ENCODE measurements around the gene ZRANB1.
"Not testable (repeated sequence)": the region's sequence is repeated elsewhere in the genome, so short reads cannot be mapped to it uniquely, and the experiment has no call there.

The ZRANB1 gene

GRCh38 chr10:124967255-124967654 is 25.3 kb downstream of the ZRANB1 start:
- no peak for DNase-seq

- no peak for DNase-seq
These were observed 29.4 kb downstream of the ZRANB1 start for GRCh38 chr10:124971276-124971675.

GRCh38 chr10:124972637-124973036 is 30.7 kb downstream of the ZRANB1 start:
- DNase-seq, result no peak

GRCh38 chr10:124974131-124974530 is 32.2 kb downstream of the ZRANB1 start:
- no peak for DNase-seq

- DNase-seq, result no peak
These were observed 34.1 kb downstream of the ZRANB1 start for GRCh38 chr10:124975977-124976514.

GRCh38 chr10:124977161-124977560 is 35.2 kb downstream of the ZRANB1 start:
- DNase-seq, result no peak

GRCh38 chr10:124977648-124978375 is 35.9 kb downstream of the ZRANB1 start:
- no peak for DNase-seq

GRCh38 chr10:124978376-124978725 is 36.4 kb downstream of the ZRANB1 start:
- no peak for DNase-seq

- no peak for DNase-seq
These were observed 41.4 kb downstream of the ZRANB1 start for GRCh38 chr10:124983321-124983720.

- no peak for DNase-seq
These were observed 42.5 kb downstream of the ZRANB1 start for GRCh38 chr10:124984376-124984775.

GRCh38 chr10:124985162-124985561 is 43.2 kb downstream of the ZRANB1 start:
- no peak for DNase-seq

GRCh38 chr10:124987788-124988187 is 45.9 kb downstream of the ZRANB1 start:
- no peak for DNase-seq

- not testable (repeated sequence) for DNase-seq
These were observed 46.8 kb downstream of the ZRANB1 start for GRCh38 chr10:124988753-124989152.

GRCh38 chr10:124989526-124989925 is 47.6 kb downstream of the ZRANB1 start:
- no peak for DNase-seq

- DNase-seq, result no peak
These were observed 49.0 kb downstream of the ZRANB1 start for GRCh38 chr10:124990671-124991625.

GRCh38 chr10:124991835-124992234 is 49.9 kb downstream of the ZRANB1 start:
- DNase-seq, result no peak

GRCh38 chr10:124992462-124993344 is 50.8 kb downstream of the ZRANB1 start:
- DNase-seq, result peak; percentile 31

- DNase-seq, result no peak
These were observed 51.4 kb downstream of the ZRANB1 start for GRCh38 chr10:124993345-124993708.

GRCh38 chr10:124993736-124994451 is 52.0 kb downstream of the ZRANB1 start:
- no peak for DNase-seq

- DNase-seq, result no peak
These were observed 52.9 kb downstream of the ZRANB1 start for GRCh38 chr10:124994573-124995473.

- no peak for DNase-seq
These were observed 53.7 kb downstream of the ZRANB1 start for GRCh38 chr10:124995605-124996004.

All from stimulated activated CD4-positive, alpha-beta T cell treated with anti-CD3 and anti-CD28 coated beads, Interleukin-15, amount 100 ng/mL, for 24 hours (primary cell).